ENCODE data around the gene GJA1. TPM values are rescaled to one million over a fixed set of nuclear protein-coding genes. Genes with fewer than 3 reads are reported as not detected.

The GJA1 gene
- total and polyA plus RNA-seq, 2 of the 4 experiments (the other 2 are of a cell fraction): 180 to 323 TPM

- Histone ChIP-seq H3K79me1 (ENCODE audit: low read depth in 1 of 2, low read length in 2 of 2) (no peaks in the 10 kb centered on the region), H2BK5ac (ENCODE audit: low read depth, low read length, poor library complexity, severe bottlenecking) (no peak overlapping the region), H4K5ac (ENCODE audit: low read depth, low read length) (no peak overlapping the region), H2BK15ac (ENCODE audit: low read depth, low read length) (no peak overlapping the region), H3K4me1 (ENCODE audit: control insufficient read depth, insufficient read depth, low read length) (no peaks in the 10 kb centered on the region), H4K20me1 (ENCODE audit: insufficient read depth, low read length) (no peaks in the 10 kb centered on the region), H3K23ac (ENCODE audit: low read depth, low read length) (no peak overlapping the region), H3K4ac (ENCODE audit: low read depth, low read length) (0 out of 2 replicates have a peak overlapping the region, but pooled peaks have one; percentile 29), H3K9me1 (ENCODE audit: insufficient read depth, low read length) (no peaks in the 10 kb centered on the region), H3K36me3 (ENCODE audit: control insufficient read depth, insufficient read depth, low read length) (no peaks in the 10 kb centered on the region), H4K91ac (ENCODE audit: insufficient read depth, low read depth, low read length) (no peak overlapping the region), H3K18ac (ENCODE audit: low read depth, low read length) (peak overlapping the region; percentile 64; the same call in 1 of the 2 replicates), H4K8ac (ENCODE audit: low read depth in 2 of 2, low read length in 2 of 2) (no peak overlapping the region), H2AK5ac (ENCODE audit: low read depth, low read length) (0 out of 2 replicates have a peak overlapping the region, but pooled peaks have one; percentile 3), H3K4me2 (ENCODE audit: low read depth, low read length) (no peak overlapping the region), H3K9ac (ENCODE audit: low read depth, low read length) (no peak overlapping the region), H3K56ac (ENCODE audit: extremely low read depth, insufficient read depth, low read length) (no peak overlapping the region), H2AFZ (replicated peaks; ENCODE audit: low read length, poor library complexity) (no peak overlapping the region), H3K27ac (ENCODE audit: insufficient read depth, low read length) (no peak overlapping the region), H3K9me3 (ENCODE audit: control insufficient read depth, insufficient read depth, low read length) (no peaks in the 10 kb centered on the region), H2AK9ac (replicated peaks; ENCODE audit: low read depth, low read length, poor library complexity) (no peak overlapping the region), H3K14ac (replicated peaks; ENCODE audit: low read depth, low read length) (no peak overlapping the region), H3K4me3 (ENCODE audit: insufficient read depth, low read depth, low read length) (no peak overlapping the region), H2BK120ac (ENCODE audit: low read depth, low read length) (no peak overlapping the region), H2BK20ac (ENCODE audit: low read depth, low read length) (no peak overlapping the region), H3K27me3 (ENCODE audit: control insufficient read depth, insufficient read depth, low read length) (no peaks in the 10 kb centered on the region)
- no peak for TF ChIP-seq USF2 (IDR thresholded peaks at IDR 0.05; ENCODE audit: low read depth, low read length)
- no peak for TF ChIP-seq BHLHE40 (IDR thresholded peaks at IDR 0.05; ENCODE audit: low read depth, low read length)
- no peak for TF ChIP-seq RCOR1 (IDR thresholded peaks at IDR 0.05; ENCODE audit: insufficient replicate concordance, low read length)
- TF ChIP-seq MAZ (IDR thresholded peaks at IDR 0.05; ENCODE audit: borderline replicate concordance, low read depth, low read length): no peak
- no peak for TF ChIP-seq SMC3 (IDR thresholded peaks at IDR 0.05; ENCODE audit: low read depth, low read length)
- no peak for TF ChIP-seq RAD21 (IDR thresholded peaks at IDR 0.05; ENCODE audit: low read length)
- TF ChIP-seq ELK1 (IDR thresholded peaks at IDR 0.05; ENCODE audit: borderline replicate concordance, low read depth, low read length): no peak
- TF ChIP-seq FOS (IDR thresholded peaks at IDR 0.05; ENCODE audit: low read depth, low read length): no peak
- TF ChIP-seq CHD1 (IDR thresholded peaks at IDR 0.05; ENCODE audit: low read depth, low read length): no peak
- no peak for TF ChIP-seq CEBPB (IDR thresholded peaks at IDR 0.05; ENCODE audit: low read depth, low read length)
- no peak for TF ChIP-seq MXI1 (IDR thresholded peaks at IDR 0.05; ENCODE audit: borderline replicate concordance, low read depth, low read length)
- no peak for TF ChIP-seq RFX5 (IDR thresholded peaks at IDR 0.05; ENCODE audit: low read depth, low read length)
- TF ChIP-seq CTCF (conservative IDR thresholded peaks at IDR 0.05; ENCODE audit: low read depth, low read length): no peak
- ChIA-PET POLR2A (ENCODE audit: unreplicated experiment) (no interaction called here), CTCF (no interaction called here)
- in situ Hi-C loops (cut with MboI; ENCODE audit: low sequenced_read_pairs) (no loop called here), intact Hi-C loops (cut with micrococcal nuclease) (no loop called here), dilution Hi-C loops (cut with HindIII; ENCODE audit: low sequenced_read_pairs, unreplicated experiment) (no loop called here)
- DNase-seq (peak; percentile 16), ATAC-seq (ENCODE audit: low read depth) (no peak; the same call in 1 of the 2 replicates)
- WGBS, 2 experiments (ENCODE audit: extremely low coverage in 2 of 2, insufficient read length in 1 of 2): 100% methylated on average over 1 of the region's 1 CpG; no CpG with 5 or more reads in 1 of the 2 experiments
- no TSS peak for BruUV-seq (replicated peaks)
Measured at GRCh38 chr6:121491576-121491975, 56.1 kb downstream of the GJA1 start.

Measured in IMR-90 (cell line).